Left ventricle myocardium inferior (tissue), 1 donor: ENCODE results near the gene COG8. TPM values are rescaled to one million over a fixed set of nuclear protein-coding genes. Genes with fewer than 3 reads are reported as not detected.
"Not testable (repeated sequence)": the region's sequence is repeated elsewhere in the genome, so short reads cannot be mapped to it uniquely, and the experiment has no call there.

ENCODE experiments used
- DNase-seq: peaks from one replicate; pipeline ENCODE4 v3.0.0-alpha.2; 2020
- H3K27ac ChIP-seq: fragments of 200-600 bp; replicated peaks from 2 replicates; pipeline ENCODE4 v1.8.0; 2021
- H3K27me3 ChIP-seq: fragments of 200-600 bp; 2 replicates; pipeline ENCODE4 v1.8.0; 2021; ENCODE audit warnings: low read depth
- H3K36me3 ChIP-seq: fragments of 200-600 bp; 2 replicates; pipeline ENCODE4 v1.8.0; 2021
- H3K4me1 ChIP-seq: fragments of 200-600 bp; 2 replicates; pipeline ENCODE4 v1.8.0; 2021
- H3K4me3 ChIP-seq: fragments of 200-600 bp; 2 replicates; pipeline ENCODE4 v1.8.0; 2021; ENCODE audit warnings: mild to moderate bottlenecking, moderate library complexity
- H3K9me3 ChIP-seq: fragments of 200-600 bp; replicated peaks from 2 replicates; pipeline ENCODE4 v1.8.0; 2021
- intact Hi-C: fragments of 100-400 bp; cut with micrococcal nuclease; formaldehyde crosslinking; loops from one replicate; pipeline ENCODE4 v1.11.0; 2022
- total RNA-seq: library from RNA; stranded (reverse); fragmentation: NEBNext Ultra II Directional; extraction: Animal tissue kit (Norgen Biotek cat#: 25700); gene quantifications from one replicate; pipeline ENCODE4 v1.2.1, GENCODE V29; 2021
- TF ChIP-seq, protein P1 (sequence below): fragments of 200-600 bp; IDR thresholded peaks from 2 replicates; pipeline ENCODE4 v1.8.0; 2021; ENCODE audit warnings: antibody characterized with exemption, mild to moderate bottlenecking, borderline replicate concordance
- donor health status: DM: no; HTN: yes; CAD: no; lungs with severe emphysema.

Gene COG8
- total RNA-seq, 1 donor from 2014 or later, result 24.1 TPM

DNA sequence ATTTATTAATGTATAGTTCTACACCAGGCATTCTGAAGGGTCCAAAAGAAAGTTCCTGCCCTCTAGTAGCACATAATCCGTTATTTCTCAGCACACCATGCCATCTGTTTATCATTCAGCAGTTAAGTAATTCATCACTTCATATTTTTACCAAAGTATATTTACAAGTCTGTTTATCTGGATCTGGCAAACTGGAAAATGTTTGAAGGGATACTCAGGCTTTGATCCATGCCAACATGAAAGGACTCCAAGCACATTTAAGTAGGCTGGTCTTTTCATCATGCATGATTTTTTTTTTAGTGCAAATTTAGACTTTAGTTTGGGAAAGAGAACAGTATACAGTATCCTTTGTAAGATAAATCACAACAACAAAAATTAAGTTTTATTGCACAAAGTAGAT lies 32.3 kb downstream of the COG8 start:
- Histone ChIP-seq H3K27ac (no peak overlapping the region), H3K4me3 (no peak overlapping the region), H3K36me3 (peaks cover 10% of the 10 kb centered on the region), H3K9me3 (no peaks in the 10 kb centered on the region), H3K4me1 (peaks cover 14% of the 10 kb centered on the region), H3K27me3 (no peaks in the 10 kb centered on the region)
- intact Hi-C loops, result no loop called here
- no peak for DNase-seq
- TF ChIP-seq, protein P1, sequence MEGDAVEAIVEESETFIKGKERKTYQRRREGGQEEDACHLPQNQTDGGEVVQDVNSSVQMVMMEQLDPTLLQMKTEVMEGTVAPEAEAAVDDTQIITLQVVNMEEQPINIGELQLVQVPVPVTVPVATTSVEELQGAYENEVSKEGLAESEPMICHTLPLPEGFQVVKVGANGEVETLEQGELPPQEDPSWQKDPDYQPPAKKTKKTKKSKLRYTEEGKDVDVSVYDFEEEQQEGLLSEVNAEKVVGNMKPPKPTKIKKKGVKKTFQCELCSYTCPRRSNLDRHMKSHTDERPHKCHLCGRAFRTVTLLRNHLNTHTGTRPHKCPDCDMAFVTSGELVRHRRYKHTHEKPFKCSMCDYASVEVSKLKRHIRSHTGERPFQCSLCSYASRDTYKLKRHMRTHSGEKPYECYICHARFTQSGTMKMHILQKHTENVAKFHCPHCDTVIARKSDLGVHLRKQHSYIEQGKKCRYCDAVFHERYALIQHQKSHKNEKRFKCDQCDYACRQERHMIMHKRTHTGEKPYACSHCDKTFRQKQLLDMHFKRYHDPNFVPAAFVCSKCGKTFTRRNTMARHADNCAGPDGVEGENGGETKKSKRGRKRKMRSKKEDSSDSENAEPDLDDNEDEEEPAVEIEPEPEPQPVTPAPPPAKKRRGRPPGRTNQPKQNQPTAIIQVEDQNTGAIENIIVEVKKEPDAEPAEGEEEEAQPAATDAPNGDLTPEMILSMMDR, result no peak

DNA sequence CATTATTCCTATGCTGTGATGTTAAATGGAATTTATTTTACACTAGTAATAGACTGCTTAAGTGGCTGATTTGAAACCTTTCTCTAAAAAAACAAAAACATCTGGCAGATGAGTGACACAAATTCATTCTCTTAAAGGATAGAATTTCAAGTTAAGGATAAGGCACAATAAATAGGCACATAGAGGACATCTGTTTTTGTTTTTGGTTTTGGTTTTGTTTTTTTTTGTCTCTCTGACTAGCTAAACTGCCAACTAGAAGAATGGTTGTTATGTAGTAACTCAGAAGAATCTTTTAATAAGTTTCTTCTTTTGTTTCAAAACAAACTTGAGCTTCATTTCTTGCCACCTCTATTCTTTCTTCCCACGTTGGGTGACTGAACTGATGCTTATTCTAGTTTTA lies 33.3 kb downstream of the COG8 start:
- H3K27ac ChIP-seq, result no peak overlapping the region
- H3K36me3 ChIP-seq, result peaks cover 15% of the 10 kb centered on the region
- DNase-seq, result no peak
- peaks cover 5% of the 10 kb centered on the region for H3K4me1 ChIP-seq
- no peaks in the 10 kb centered on the region for H3K9me3 ChIP-seq
- no peak overlapping the region for H3K4me3 ChIP-seq
- TF ChIP-seq, protein P1, result no peak
- H3K27me3 ChIP-seq, result no peaks in the 10 kb centered on the region
- intact Hi-C loops, result no loop called here

DNA sequence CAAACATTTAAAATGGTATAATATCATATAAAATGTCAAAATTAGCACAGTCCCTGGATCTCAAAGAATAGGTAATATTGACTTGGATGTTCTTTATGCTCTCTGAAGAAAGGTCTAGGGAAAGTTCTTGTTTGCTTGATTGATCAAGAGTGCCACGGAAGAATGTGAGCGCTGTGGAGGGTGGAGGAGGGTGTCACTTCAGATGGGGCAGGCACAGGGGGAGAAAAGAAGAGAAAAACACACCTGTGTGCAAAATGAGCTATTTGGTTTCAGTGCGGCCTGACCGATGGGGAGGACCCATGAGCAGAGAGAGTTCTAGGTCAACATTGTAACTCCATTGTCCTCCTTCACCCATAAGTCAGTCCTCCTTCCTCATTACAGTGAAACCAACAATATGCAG lies 37.1 kb downstream of the COG8 start:
- no peak for DNase-seq
- no peaks in the 10 kb centered on the region for H3K4me1 ChIP-seq
- no peak overlapping the region for H3K4me3 ChIP-seq
- H3K27me3 ChIP-seq, result no peaks in the 10 kb centered on the region
- TF ChIP-seq, protein P1, result no peak
- intact Hi-C loops, result no loop called here
- peaks cover 23% of the 10 kb centered on the region for H3K36me3 ChIP-seq
- no peak overlapping the region for H3K27ac ChIP-seq
- H3K9me3 ChIP-seq, result no peaks in the 10 kb centered on the region

DNA sequence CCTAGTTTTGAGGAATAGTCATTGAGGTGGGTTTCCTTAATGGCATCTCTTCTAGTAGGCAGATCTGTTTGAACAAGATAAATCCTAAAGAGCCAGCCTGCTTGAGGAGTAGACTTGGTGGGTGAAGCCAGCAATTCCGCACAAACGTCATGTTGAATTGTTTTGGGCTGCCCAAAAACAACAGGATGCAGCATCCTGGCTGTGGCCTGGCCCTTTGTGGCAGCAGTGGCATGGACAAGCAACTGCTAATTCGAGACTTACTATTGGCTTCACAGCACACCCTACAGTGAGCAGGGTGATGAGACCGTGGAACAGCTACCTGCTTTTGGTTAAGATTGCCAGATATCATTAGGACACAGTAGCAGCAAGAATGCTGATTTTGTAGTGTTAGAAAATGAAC lies 37.5 kb downstream of the COG8 start:
- H3K9me3 ChIP-seq, result no peaks in the 10 kb centered on the region
- no peak for DNase-seq
- no peaks in the 10 kb centered on the region for H3K4me1 ChIP-seq
- no peak overlapping the region for H3K27ac ChIP-seq
- H3K27me3 ChIP-seq, result no peaks in the 10 kb centered on the region
- H3K36me3 ChIP-seq, result peaks cover 23% of the 10 kb centered on the region
- intact Hi-C loops, result no loop called here
- H3K4me3 ChIP-seq, result no peak overlapping the region
- TF ChIP-seq, protein P1, result no peak

DNA sequence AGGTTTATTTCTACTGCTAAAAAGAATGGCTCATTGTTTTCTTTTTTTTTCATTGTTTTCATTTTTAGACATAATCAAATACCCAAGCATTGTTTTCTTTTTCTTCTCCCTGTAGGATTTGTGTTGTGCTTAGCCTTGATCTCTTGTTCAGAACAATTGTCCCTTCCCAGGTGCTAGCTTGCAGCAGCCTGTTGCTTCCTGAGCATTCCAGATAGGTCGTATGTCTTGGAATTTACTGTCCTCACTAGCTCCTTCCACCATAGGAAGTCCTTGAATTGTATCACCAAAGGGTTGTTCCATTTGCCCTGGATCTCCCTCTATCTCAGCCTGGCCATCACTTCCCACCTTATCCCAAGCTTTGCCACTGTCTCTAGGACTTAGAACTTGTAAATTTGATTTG lies 38.2 kb downstream of the COG8 start:
- intact Hi-C loops, result no loop called here
- Histone ChIP-seq H3K27ac (no peak overlapping the region), H3K9me3 (no peaks in the 10 kb centered on the region), H3K4me1 (no peaks in the 10 kb centered on the region), H3K27me3 (no peaks in the 10 kb centered on the region), H3K36me3 (peaks cover 23% of the 10 kb centered on the region), H3K4me3 (no peak overlapping the region)
- TF ChIP-seq, protein P1, result no peak
- no peak for DNase-seq

DNA sequence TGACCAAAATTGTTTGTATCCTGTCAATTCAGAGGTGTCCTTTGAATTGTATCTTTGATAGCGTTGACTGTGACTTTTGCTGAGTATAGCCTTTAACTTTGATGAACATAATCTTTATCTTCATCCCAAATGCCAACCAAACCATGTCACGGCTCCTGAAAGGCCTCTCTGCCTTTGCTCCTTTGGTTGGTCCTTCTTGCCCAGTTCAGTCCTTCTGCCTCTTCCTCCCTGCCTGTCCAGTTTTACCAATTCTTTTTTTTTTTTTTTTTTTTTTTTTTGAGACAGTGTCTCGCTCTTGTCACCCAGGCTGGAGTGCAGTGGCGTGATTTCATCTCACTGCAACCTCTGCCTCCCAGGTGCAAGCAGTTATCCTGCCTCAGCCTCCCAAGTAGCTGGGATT lies 41.1 kb downstream of the COG8 start:
- Histone ChIP-seq H3K27me3 (no peaks in the 10 kb centered on the region), H3K27ac (no peak overlapping the region), H3K36me3 (peaks cover 13% of the 10 kb centered on the region), H3K4me3 (no peak overlapping the region), H3K9me3 (no peaks in the 10 kb centered on the region), H3K4me1 (no peaks in the 10 kb centered on the region)
- TF ChIP-seq, protein P1, result no peak
- no peak for DNase-seq
- intact Hi-C loops, result no loop called here

DNA sequence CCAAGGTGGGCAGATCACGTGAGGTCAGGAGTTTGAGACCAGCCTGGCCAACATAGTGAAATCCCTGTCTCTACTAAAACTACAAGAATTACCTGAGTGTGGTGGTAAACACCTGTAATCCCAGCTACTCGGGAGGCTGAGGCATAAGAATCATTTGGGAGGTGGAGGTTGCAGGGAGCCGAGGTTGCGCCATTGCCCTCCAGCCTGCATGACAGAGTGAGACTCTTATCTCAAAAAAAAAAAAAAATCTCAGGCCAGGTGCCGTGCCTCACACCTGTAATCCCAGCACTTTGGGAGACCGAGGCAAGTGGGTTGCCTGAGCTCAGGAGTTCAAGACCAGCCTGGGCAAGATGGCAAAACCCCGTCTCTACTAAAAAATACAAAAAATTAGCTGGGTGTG lies 42.6 kb downstream of the COG8 start:
- H3K4me1 ChIP-seq, H3K4me3 ChIP-seq, H3K9me3 ChIP-seq, intact Hi-C loops, DNase-seq, H3K27me3 ChIP-seq, H3K27ac ChIP-seq: not testable (repeated sequence)
- peaks cover 13% of the 10 kb centered on the region for H3K36me3 ChIP-seq
